Measurements from ENCODE around the gene TK1.

Gene TK1

GRCh38 chr17:78219396-78220150 lies 32.7 kb upstream of the TK1 start:
- no peak for DNase-seq

- no peak for DNase-seq
Measured at GRCh38 chr17:78214706-78215061, 27.8 kb upstream of the TK1 start.

GRCh38 chr17:78214016-78214705 lies 27.3 kb upstream of the TK1 start, which contains the start of gene BIRC5:
Gene BIRC5 (plus strand): TSS chr17:78214253. CDS start chr17:78214317, 64 bp downstream.
- peak; percentile 96 to 98 for DNase-seq

GRCh38 chr17:78211032-78211431 lies 24.2 kb upstream of the TK1 start:
- peak in 1 of 2 experiments; percentile 17 for DNase-seq

DNA sequence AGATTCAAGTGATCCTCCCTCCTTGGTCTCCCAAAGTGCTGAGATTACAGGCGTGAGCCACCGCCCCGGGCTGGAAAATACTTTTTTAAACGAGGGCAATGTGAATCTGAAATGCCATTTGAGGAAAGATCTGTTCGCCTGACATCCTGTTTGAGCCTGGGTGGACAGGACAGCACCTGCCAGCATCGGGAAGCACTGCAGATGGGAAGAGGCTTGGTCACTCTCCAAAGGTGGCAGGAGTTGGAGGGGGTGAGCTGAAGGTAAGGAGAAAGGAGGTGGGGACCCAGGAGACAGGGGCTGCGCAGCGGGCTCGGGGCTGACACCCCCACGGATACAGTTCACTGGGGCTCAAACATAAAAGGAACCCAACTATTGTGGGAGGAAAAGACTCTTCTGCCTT lies 23.3 kb upstream of the TK1 start:
- peak in 1 of 2 experiments; percentile 19 for DNase-seq

GRCh38 chr17:78208486-78208885 lies 21.6 kb upstream of the TK1 start:
- no peak for DNase-seq

DNA sequence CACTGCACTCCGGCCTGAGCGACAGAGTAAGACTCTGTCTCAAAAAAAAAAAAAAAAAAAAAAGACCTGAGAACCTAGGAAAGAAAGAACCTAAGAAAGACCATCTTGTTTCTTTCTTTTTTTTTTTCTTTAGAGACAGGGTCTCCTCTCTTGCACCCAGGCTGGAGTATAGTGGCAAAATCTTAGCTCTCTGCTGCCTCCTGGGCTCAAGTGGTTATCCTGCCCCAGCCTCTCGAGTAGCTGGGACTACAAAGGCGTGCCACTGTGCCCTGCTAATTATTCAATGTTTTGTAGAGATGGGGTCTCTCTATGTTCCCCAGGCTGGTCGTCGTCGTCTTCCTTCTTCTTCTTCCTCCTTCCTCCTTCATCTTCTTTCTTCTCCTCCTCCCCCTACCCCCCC lies 19.4 kb upstream of the TK1 start:
- DNase-seq = no peak

- DNase-seq = no peak
Measured at GRCh38 chr17:78205124-78205775, 18.4 kb upstream of the TK1 start.

DNA sequence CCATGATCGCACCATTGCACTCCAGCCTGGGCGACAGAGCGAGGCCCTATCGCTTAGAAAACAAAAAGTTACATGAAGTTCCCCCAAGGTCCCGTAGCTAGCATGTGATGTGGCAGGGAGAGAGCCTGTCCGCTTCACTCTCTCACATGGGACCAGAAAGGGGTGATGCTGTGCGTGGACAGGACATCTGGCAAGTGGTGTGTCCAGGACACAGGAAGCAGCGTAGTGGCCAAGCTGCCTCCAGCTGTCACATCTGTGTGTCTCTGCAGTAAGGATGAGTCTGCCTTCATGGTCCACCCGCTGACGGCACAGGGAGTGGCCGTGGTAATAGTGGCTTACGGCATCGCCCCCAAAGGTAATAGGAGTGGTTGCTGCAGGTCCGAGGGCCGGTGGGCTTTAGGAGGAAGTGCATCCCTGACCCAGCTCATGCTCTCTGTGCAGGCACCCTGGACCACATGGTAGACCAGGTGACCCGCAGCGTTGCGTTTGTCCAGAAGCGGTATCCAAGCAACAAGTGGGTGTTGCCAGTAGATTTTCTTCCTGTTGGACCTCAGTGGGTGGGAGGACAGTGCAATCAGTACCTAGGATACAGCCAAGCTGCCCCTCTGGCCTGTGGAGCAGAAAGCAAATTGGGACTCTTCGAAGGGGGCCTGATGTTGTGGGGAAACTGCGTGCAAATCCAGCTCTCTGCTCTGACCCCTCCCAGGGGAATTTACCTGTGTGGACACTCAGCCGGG lies 17.7 kb upstream of the TK1 start:
- DNase-seq = no peak

- no peak for DNase-seq
Measured at GRCh38 chr17:78202666-78203065, 15.8 kb upstream of the TK1 start.

DNA sequence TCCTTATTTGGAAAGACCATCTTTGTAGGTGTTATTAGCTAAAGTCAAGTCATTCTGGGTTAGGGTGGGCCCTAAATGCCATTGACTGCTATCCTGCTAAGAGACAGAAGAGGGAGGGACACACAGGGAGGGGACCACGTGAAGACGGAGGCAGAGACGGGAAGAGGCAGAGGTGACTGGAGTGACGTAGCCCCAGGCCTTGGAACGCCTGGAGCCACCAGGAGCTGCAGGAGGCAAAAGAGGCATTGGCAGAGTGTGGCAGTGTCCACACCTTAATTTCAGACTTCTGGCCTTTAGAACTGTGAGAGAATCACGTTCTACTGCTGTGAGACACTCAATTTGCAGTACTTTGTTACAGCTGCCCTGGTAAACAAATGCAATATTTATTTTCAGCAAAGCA lies 13.6 kb upstream of the TK1 start:
- DNase-seq = no peak

- no peak for DNase-seq
Measured at GRCh38 chr17:78197147-78197832, 10.4 kb upstream of the TK1 start.

DNA sequence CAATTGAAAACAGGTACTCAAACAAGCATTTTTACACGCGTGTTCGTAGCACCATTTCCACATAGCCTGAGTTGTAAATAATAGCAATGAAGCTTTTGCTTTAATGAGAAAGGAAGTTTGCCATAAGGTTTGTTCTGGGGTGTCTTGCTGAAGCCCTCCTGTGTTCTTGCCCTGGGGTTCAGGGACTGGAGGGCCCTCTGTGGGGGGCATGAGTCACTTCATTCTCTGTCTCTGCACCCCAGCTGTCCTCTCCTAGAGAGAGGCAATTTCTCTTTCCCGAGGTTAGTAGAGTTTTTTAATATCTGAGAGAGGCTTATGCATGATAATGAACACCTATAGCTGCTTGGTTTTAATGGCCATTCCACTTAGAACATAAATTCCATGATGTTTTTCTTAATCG lies 9.9 kb upstream of the TK1 start:
- DNase-seq = no peak

DNA sequence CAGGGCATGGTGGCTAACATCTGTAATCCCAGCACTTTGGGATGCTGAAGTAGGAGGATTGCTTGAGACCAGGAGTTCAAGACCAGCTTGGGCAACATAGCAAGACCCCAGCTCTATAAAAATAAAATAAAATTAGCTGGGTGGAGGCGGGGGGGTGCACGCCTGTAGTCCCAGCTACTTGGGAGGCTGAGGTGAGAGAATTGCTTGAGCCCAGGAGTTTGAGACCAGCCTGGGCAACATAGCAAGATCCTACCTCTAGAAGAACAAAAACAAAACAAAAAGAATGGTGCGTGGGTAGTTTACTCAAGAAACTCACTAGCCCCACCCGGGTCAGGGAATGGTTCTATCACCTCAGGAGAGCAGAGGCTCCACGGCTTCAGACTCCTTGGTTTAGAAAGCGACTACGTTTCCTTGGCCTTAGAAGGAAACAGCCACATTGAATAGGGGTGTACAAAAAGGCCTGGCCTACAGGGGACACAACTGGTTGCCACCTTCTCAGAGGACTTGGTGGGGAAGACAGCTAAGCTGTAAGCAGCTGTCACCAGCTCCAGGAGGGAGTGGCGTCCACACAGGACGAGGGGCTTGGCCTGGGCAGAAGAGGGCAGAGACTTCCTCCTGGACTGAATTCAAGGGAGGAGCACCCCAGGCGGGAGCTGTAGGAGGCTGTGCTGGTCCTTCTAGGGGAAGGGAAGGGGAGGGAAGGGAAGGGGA lies 716 bp downstream of the TK1 start:
- DNase-seq = peak in 1 of 2 experiments; percentile 48

- DNase-seq = no peak
Measured at GRCh38 chr17:78184868-78185267, 2.0 kb downstream of the TK1 start.

- no peak for DNase-seq
Measured at GRCh38 chr17:78184351-78184750, 2.5 kb downstream of the TK1 start.

GRCh38 chr17:78183916-78184315 lies 2.9 kb downstream of the TK1 start:
- DNase-seq = no peak

DNA sequence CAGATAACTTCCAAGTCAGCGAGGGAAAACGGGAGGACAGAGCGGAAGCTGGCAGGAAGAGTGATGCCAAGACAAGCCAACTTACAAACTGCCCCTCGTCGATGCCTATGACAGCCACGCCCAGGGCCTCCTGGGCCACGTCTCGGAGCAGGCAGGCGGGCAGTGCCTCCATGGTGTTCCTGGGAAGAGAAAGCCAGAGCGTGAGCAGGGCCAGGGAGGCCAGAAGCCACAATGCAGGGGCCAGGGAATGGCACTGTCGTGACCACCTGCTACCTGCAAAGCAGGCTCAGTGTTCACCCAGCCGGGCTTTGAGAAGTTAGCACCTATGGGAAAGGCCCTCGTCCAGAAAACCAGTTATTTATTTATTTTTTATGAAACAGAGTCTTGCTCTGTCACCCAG lies 4.3 kb downstream of the TK1 start:
- no peak for DNase-seq

DNA sequence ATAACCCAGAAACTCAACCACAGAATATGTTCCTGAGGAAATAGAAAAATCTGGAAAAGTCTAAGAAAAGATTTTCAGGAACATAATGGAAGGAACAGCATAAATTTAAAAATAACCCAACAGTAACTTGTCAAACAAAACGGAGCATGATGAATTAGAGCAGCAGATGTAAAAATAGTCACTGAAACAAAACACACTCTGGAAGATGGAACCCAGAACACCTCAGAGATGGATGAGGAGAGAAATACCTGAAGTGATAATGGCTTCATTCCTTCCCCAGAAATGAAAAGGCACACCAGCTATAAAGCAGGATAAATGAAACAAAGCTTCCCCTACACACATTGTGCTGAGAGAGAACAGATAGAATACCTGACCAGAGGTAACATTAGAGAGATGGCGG lies 6.3 kb downstream of the TK1 start:
- no peak for DNase-seq

DNA sequence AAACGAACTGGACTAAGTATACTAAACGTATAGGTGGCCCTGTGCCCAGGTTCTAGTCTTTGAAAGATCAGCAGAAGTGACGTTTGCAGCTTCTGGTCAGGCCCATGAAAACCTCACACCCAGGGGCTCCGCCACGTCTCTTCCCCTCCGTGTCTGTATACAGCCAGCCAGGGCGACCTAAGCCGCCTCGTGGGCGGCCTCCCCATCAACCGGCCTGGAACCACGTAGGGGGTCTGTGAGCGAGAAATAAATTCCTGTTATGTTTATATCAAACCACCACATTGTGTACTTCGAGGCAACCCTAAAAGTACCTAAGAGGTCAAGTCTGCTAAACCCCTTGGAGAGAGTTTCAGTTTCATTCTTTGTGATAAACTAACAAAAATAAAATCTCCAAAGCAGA lies 6.8 kb downstream of the TK1 start:
- DNase-seq = no peak

- no peak for DNase-seq
Measured at GRCh38 chr17:78179372-78179771, 7.5 kb downstream of the TK1 start.

- DNase-seq = peak; percentile 69 to 78
Measured at GRCh38 chr17:78176548-78177025, 10.3 kb downstream of the TK1 start.

Data from SHP77 (cell line).